Activated CD4-positive, alpha-beta T cell treated with anti-CD3 and anti-CD28 coated beads, Interleukin-2, amount 10 ng/mL, durations not matched to agents 7 days and 5 days (primary cell): Measurements from ENCODE around the gene OR6B1. TPM values are rescaled to one million over a fixed set of nuclear protein-coding genes. Genes with fewer than 3 reads are reported as not detected.
"Not testable (repeated sequence)": the region's sequence is repeated elsewhere in the genome, so short reads cannot be mapped to it uniquely, and the experiment has no call there.

ENCODE experiments used
- CTCF ChIA-PET: fragments of 350-600 bp; sonication (Branson Sonifier 250); formaldehyde crosslinking; loops from one replicate; lab custom pipeline; 2021; ENCODE audit warnings: antibody characterized with exemption; lab: Charles Lee
- POLR2A ChIA-PET: fragments of 350-600 bp; sonication (Branson Sonifier 250); formaldehyde crosslinking; loops from one replicate; lab custom pipeline; 2021; ENCODE audit warnings: antibody characterized with exemption; lab: Charles Lee
- DNase-seq: peaks from one replicate; pipeline ENCODE4 v3.0.0-alpha.2; 2020
- H3K27ac Mint-ChIP-seq: one replicate; pipeline ENCODE4 v1.8.0; 2021; ENCODE audit warnings: mild to moderate bottlenecking, moderate library complexity, mixed read lengths
- H3K27me3 Mint-ChIP-seq: one replicate; pipeline ENCODE4 v1.8.0; 2021; ENCODE audit warnings: mixed read lengths
- H3K36me3 Mint-ChIP-seq: one replicate; pipeline ENCODE4 v1.8.0; 2021; ENCODE audit warnings: low read depth, mixed read lengths
- H3K4me1 Mint-ChIP-seq: one replicate; pipeline ENCODE4 v1.8.0; 2021; ENCODE audit warnings: mixed read lengths
- H3K4me3 Mint-ChIP-seq: one replicate; pipeline ENCODE4 v1.8.0; 2021; ENCODE audit warnings: mild to moderate bottlenecking, moderate library complexity, mixed read lengths
- H3K9me3 Mint-ChIP-seq: one replicate; pipeline ENCODE4 v1.8.0; 2021; ENCODE audit warnings: mixed read lengths
- total RNA-seq, 2 experiments: library from RNA; stranded (reverse); gene quantifications; one replicate each; pipeline ENCODE4 v1.2.3, GENCODE V29; 2021

The OR6B1 gene
- total RNA-seq, 2 experiments from 2014 or later, result not detected

DNA sequence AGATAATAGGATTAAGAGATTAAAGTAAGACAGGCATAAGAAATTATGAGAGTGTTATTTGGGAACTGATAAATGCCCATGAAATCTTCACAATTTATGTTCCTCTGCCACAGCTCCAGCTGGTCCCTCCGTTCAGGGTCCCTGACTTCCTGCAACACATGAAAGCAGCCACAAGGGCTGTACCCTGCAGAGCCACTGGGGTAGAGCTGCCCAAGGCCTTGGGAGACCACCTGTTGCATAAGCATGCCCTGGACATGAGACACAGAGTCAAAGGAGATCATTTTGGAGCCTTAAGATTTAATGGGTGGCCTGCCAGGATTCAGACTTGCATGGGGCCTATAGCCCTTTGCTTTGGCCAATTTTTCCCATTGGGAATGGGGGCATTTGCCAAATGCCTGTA, 10.7 kb downstream of the OR6B1 start:
- peaks cover 11% of the 10 kb centered on the region for H3K27me3 Mint-ChIP-seq
- DNase-seq, CTCF ChIA-PET, POLR2A ChIA-PET, H3K36me3 Mint-ChIP-seq, H3K9me3 Mint-ChIP-seq, H3K27ac Mint-ChIP-seq, H3K4me1 Mint-ChIP-seq, H3K4me3 Mint-ChIP-seq: not testable (repeated sequence)

DNA sequence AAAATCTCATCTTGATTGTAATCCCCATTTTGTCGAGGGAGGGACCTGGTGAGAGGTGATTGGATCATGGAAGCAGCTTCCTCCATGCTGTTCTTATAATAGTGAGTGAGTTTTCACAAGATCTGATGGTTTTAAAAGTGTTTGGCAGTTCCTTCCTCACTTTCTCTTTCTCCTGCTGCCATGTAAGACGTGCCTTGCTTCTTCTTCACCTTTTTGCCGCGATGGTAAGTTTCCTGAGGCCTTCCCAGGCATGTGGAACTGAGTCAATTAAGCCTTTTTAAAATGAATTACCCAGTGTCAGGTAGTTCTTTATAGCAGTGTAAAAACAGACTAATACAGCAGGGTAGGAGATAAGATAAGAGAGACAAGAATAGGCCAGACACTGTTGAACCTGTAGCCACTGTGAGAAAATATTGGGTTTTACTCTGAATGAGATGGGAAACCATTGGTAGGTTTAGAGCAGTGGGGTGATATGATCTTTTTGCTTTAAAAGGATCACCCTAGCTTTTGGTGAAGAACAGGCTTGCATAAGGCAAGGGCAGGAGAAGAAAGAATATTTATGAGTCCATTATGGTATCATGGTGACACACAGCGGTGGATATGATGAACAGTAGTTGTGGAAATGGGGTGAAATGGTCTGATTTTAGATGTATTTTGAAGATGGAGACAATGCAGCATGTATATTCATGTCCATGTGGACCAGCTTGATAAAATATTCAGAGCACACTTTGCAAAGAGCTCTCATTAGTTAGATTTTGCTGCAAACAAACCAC, 11.5 kb downstream of the OR6B1 start:
- CTCF ChIA-PET, result no interaction called here
- POLR2A ChIA-PET, result no interaction called here
- no peaks in the 10 kb centered on the region for H3K36me3 Mint-ChIP-seq
- H3K27ac Mint-ChIP-seq, result no peak overlapping the region
- H3K4me1 Mint-ChIP-seq, result no peaks in the 10 kb centered on the region
- peaks cover 4% of the 10 kb centered on the region for H3K9me3 Mint-ChIP-seq
- DNase-seq, result no peak
- no peak overlapping the region for H3K4me3 Mint-ChIP-seq
- peaks cover 7% of the 10 kb centered on the region for H3K27me3 Mint-ChIP-seq

DNA sequence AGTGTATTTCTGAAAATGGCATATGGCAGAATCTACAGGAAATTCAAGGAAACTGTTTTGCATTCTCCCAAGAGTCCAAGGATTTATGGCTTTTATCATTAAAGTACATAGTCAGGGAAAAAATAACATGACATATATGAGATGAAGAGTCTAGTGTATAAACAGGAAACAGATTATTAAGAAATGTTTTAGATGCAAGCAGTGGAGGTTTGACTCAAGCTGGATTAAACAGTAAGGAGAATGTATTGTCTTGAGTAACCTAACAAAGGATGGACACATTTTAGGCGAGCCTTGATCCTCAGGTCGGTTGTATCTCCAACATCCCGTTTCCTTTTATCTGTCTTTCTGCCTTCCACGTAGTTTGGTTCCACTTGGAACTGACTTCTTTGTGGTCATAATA, 17.9 kb downstream of the OR6B1 start:
- Mint-ChIP-seq H3K36me3 (no peaks in the 10 kb centered on the region), H3K27ac (no peak overlapping the region), H3K4me3 (no peak overlapping the region), H3K9me3 (no peaks in the 10 kb centered on the region), H3K27me3 (peaks cover 2% of the 10 kb centered on the region), H3K4me1 (no peaks in the 10 kb centered on the region)
- CTCF ChIA-PET, result no interaction called here
- no peak for DNase-seq
- POLR2A ChIA-PET, result no interaction called here

DNA sequence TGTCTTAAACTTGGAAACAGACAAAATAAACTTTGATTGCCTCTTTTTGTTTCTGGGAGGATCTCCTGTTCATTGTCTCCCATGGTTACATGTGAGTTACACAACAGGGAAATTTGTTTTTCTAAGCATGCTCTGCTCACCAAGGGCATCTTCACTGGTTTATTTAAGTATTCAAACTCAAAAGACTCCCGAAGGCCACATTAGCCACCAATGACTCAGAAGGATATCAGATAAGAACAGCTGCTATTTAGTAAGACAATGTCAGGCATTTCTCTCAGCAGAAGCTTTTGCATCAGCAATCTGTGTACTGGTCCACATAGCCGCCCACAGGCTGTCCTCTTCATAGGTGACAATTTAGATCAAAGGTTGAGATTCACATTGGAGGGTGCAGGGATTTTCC, 19.3 kb downstream of the OR6B1 start:
- Mint-ChIP-seq H3K27me3 (no peaks in the 10 kb centered on the region), H3K27ac (no peak overlapping the region), H3K9me3 (no peaks in the 10 kb centered on the region), H3K4me1 (no peaks in the 10 kb centered on the region), H3K4me3 (no peak overlapping the region), H3K36me3 (no peaks in the 10 kb centered on the region)
- POLR2A ChIA-PET, result no interaction called here
- CTCF ChIA-PET, result interaction anchor here (1.0 kb wide), 1 partner anchor 88 kb away, joined by 3 read pairs; no protein-coding TSS in a partner anchor
- no peak for DNase-seq

DNA sequence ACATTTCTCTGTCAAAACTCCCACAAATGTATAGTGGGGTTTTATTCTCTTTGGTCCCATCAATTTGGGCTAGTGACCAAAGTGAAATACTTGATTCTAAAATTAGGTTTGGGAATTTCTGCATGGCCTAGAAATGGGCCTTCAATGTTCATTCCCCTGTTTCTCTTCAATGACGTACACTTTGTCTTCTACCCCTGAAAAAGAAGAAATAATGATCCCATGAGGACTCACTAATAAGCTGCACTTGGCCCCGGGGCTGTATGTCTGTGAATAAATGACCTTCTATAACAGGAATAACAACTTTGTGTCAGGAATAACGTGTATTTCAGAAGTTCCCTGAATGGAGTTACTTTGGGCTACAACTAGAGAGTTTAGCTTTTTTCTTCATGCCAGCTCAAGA, 20.2 kb downstream of the OR6B1 start:
- CTCF ChIA-PET, result interaction anchor here (1.0 kb wide), 1 partner anchor 89 kb away, joined by 3 read pairs; no protein-coding TSS in a partner anchor

DNA sequence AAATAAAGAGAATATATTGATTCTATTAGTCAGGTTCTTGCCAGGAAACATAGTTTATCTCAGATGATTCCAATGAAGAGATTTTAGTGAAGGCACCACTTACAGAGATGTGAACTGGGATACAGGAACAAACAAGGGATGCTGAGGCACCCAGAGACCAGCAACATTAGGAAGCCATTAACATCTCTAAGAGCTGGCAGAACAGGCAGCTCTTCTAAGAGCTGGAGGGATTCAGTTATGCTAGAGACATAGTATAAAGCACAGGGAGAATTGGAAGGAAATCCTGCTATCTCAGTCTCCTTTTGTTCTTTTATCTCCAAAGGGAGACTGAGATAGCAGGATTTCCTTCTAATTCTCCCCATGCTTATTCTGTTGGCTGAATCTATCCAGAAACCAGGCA, 22.0 kb downstream of the OR6B1 start:
- H3K27ac Mint-ChIP-seq, result no peak overlapping the region
- CTCF ChIA-PET, result no interaction called here
- no peak for DNase-seq
- no peaks in the 10 kb centered on the region for H3K27me3 Mint-ChIP-seq
- no peaks in the 10 kb centered on the region for H3K4me1 Mint-ChIP-seq
- H3K4me3 Mint-ChIP-seq, result no peak overlapping the region
- POLR2A ChIA-PET, result no interaction called here
- no peaks in the 10 kb centered on the region for H3K36me3 Mint-ChIP-seq
- no peaks in the 10 kb centered on the region for H3K9me3 Mint-ChIP-seq

More for the DNA sequence above, 20.2 kb downstream of the OR6B1 start:
- H3K36me3 Mint-ChIP-seq, result no peaks in the 10 kb centered on the region
- no peak for DNase-seq
- H3K4me3 Mint-ChIP-seq, result no peak overlapping the region
- POLR2A ChIA-PET, result no interaction called here
- H3K27me3 Mint-ChIP-seq, result no peaks in the 10 kb centered on the region
- H3K27ac Mint-ChIP-seq, result no peak overlapping the region
- no peaks in the 10 kb centered on the region for H3K9me3 Mint-ChIP-seq
- H3K4me1 Mint-ChIP-seq, result no peaks in the 10 kb centered on the region

DNA sequence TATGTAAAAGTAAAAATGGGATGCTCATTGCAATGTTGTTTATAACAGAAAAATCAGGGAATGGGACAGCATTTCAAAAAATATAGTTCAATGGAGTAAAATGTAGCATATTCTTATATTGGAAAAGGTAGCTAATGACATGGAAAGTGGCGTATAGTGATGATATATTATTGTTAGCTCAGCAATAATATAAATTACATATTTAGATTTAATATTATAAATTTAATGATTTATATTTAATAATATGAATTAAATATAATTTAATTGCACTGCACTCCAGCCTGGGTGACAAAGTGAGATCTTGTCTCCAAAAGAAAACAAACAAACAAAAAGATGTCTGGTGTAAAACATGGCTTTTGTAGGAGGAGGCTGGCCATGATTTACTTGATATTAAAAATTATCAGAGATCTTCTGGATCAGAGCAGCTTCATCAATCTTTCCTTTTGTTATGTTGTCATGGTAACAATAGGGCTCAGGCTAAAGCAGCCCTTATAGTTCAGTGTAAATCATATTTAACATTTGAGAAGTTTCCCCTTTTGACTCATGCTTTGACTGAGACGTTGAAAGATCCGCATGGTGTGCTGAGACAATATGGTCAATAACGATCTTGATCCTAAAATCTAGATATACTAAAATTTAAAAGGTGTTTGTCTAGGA, 23.2 kb downstream of the OR6B1 start:
- Mint-ChIP-seq H3K27me3 (peaks cover 1% of the 10 kb centered on the region), H3K36me3 (no peaks in the 10 kb centered on the region), H3K4me1 (no peaks in the 10 kb centered on the region), H3K4me3 (no peak overlapping the region), H3K9me3 (no peaks in the 10 kb centered on the region), H3K27ac (no peak overlapping the region)
- DNase-seq, result no peak
- ChIA-PET CTCF (no interaction called here), POLR2A (no interaction called here)

DNA sequence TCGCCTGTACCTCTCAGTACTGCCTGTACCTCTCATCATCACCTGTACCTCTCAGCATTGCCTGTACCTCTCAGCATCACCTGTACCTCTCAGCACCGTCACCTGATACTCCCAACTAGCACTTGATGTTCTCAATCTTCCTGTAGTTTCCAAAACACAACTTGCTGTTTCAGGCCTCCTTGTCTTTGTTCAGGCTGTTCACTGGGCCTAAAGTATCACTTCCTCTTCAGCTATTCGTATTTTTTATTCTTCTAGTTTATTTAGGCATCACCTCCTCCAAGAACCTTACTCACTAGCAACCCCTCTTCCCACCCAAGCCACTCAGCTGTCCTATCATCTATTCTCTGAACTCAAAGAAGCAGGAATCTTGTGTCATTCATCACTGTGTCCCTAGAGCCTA, 24.1 kb downstream of the OR6B1 start:
- Mint-ChIP-seq H3K4me1 (no peaks in the 10 kb centered on the region), H3K4me3 (no peak overlapping the region), H3K27ac (no peak overlapping the region), H3K36me3 (no peaks in the 10 kb centered on the region), H3K9me3 (no peaks in the 10 kb centered on the region), H3K27me3 (peaks cover 1% of the 10 kb centered on the region)
- ChIA-PET CTCF (no interaction called here), POLR2A (no interaction called here)
- DNase-seq, result no peak

DNA sequence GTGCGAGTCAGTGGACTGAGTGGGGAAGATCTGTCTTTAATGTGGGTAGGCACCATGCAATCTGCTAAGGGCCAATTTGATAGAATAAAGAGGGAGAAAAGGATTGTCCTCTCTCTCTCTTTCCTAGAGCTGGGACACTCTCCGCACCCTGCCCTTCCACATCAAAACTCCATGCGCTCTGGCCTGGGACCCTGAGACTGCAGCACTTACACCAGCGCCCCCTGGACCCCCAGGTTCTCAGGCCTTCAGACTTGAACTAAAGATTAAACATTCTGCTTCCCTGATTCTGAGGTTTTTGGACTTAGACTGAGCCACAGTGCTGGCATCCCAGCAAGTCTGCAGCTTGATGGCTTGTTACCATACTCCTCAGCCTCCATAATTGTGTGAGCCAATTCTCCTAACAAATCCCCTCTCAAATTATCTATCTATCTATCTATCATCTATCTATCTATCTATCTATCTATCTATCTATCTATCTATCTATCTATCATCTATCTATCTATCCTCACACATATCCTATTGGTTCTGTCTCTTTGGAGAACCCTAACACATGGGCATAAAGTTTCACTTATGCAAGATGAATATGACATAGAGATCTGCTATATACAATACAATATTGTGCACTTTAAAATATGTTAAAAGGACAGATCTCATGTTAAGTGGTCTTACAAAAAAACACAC, 26.2 kb downstream of the OR6B1 start:
- POLR2A ChIA-PET, result no interaction called here
- CTCF ChIA-PET, result no interaction called here
- peaks cover 6% of the 10 kb centered on the region for H3K27me3 Mint-ChIP-seq

DNA sequence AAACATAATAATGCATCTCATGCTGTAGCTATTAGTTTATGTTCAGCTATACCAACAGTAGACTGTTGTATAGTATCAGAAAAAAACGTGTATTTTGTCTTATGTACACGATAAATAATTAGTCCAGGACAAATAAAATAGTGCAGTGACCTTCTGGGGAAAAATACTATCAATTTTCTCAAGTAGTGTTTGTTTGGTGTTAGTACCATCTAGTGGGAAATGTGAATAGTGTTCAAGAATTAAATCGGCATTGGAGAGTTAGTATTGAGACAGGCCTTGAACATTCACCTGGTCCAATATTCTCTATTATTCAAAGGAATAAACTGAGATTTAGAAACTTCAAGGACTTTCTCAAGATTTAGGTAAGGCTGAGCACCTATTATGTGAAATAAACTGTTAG, 26.9 kb downstream of the OR6B1 start:
- CTCF ChIA-PET, result no interaction called here
- no peak overlapping the region for H3K4me3 Mint-ChIP-seq
- H3K9me3 Mint-ChIP-seq, result no peaks in the 10 kb centered on the region
- no peak overlapping the region for H3K27ac Mint-ChIP-seq
- no peaks in the 10 kb centered on the region for H3K4me1 Mint-ChIP-seq
- no peak for DNase-seq
- H3K27me3 Mint-ChIP-seq, result peaks cover 7% of the 10 kb centered on the region
- POLR2A ChIA-PET, result no interaction called here
- H3K36me3 Mint-ChIP-seq, result no peaks in the 10 kb centered on the region

More for the DNA sequence above, 26.2 kb downstream of the OR6B1 start:
- Mint-ChIP-seq H3K9me3 (no peaks in the 10 kb centered on the region), H3K4me1 (no peaks in the 10 kb centered on the region), H3K36me3 (no peaks in the 10 kb centered on the region), H3K27ac (no peak overlapping the region), H3K4me3 (no peak overlapping the region)
- no peak for DNase-seq

DNA sequence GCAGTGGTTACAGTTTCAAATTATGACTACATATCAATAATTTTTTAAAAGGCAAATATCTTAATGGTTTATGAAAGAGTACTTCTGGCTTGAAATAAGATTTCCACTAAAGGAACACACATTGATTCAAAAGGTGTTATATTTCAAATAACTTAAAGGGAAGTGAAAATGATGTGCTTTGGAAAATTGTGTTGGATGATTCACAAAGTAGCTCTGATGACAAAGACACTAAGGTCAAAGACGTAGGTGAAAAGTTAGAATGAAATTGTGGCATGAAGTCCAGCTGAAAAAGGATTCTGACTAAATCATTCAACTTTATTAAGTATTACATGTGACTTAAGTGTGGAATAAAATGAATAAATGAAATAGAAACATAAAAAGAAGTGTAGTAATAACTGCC, 27.9 kb downstream of the OR6B1 start:
- no peak for DNase-seq
- POLR2A ChIA-PET, result no interaction called here
- CTCF ChIA-PET, result no interaction called here
- H3K27ac Mint-ChIP-seq, result no peak overlapping the region
- no peaks in the 10 kb centered on the region for H3K4me1 Mint-ChIP-seq
- H3K27me3 Mint-ChIP-seq, result peaks cover 14% of the 10 kb centered on the region
- H3K9me3 Mint-ChIP-seq, result no peaks in the 10 kb centered on the region
- H3K36me3 Mint-ChIP-seq, result no peaks in the 10 kb centered on the region
- no peak overlapping the region for H3K4me3 Mint-ChIP-seq

DNA sequence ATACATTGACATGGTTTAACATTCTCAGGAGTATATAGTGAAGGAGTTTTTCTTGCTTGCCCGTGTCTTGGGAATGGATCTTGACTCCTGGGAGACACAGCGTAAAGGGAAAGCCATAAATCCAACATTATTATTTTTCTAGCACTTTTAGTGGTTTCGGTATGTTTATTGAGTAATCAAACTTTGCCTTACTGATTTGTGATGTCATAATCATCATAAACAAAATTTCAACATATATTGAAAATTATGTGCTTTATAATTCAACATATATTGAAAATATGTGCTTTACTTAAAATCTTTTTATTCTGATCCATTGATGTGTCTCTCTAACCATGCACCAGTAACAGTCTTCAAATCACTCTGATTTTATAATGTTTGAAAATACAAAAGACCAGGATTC, 28.4 kb downstream of the OR6B1 start:
- Mint-ChIP-seq H3K27ac (no peak overlapping the region), H3K36me3 (no peaks in the 10 kb centered on the region), H3K4me1 (no peaks in the 10 kb centered on the region), H3K9me3 (no peaks in the 10 kb centered on the region), H3K27me3 (peaks cover 16% of the 10 kb centered on the region), H3K4me3 (no peak overlapping the region)
- CTCF ChIA-PET, result no interaction called here
- POLR2A ChIA-PET, result no interaction called here
- DNase-seq, result no peak

DNA sequence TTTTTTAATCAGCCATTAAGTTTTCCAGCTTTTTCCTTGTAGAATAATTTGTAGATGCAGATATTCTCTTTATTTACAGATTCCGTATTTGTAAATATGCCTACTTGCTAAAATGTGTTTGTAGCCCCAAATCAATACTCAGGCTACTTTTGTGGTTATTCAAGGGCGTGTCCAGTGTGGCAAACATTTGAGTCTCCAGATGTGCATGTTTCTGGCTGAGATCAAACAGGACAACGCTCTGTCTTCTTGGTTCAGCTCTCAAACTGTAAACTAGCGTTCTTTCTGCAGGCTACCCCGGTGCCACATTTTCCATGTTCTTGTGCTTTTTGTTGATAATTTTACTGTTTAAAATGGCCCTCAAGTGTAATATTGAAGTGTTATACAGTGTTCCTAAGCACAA, 32.4 kb downstream of the OR6B1 start:
- ChIA-PET POLR2A (no interaction called here), CTCF (no interaction called here)
- no peaks in the 10 kb centered on the region for H3K9me3 Mint-ChIP-seq
- H3K27ac Mint-ChIP-seq, result no peak overlapping the region
- H3K36me3 Mint-ChIP-seq, result no peaks in the 10 kb centered on the region
- no peaks in the 10 kb centered on the region for H3K4me1 Mint-ChIP-seq
- peaks cover 19% of the 10 kb centered on the region for H3K27me3 Mint-ChIP-seq
- DNase-seq, result no peak
- no peak overlapping the region for H3K4me3 Mint-ChIP-seq
